H1 (cell line): ENCODE data around the gene FGF11. TPM values are rescaled to one million over a fixed set of nuclear protein-coding genes. Genes with fewer than 3 reads are reported as not detected.

Experiments used
- CTCF ChIA-PET: fragments of 300-600 bp; sonication (Branson Sonifier 250); formaldehyde crosslinking; loops from one replicate; lab custom pipeline; 2021; ENCODE audit not compliant: partially characterized antibody; lab: Charles Lee
- POLR2A ChIA-PET: fragments of 300-600 bp; sonication (Branson Sonifier 250); formaldehyde crosslinking; loops from one replicate; lab custom pipeline; 2021; ENCODE audit warnings: inconsistent platforms; ENCODE audit not compliant: partially characterized antibody; lab: Charles Lee
- DNase-seq, 2 experiments: peaks; one replicate each; pipeline versions ENCODE4 v3.0.0 to v3.0.0-alpha.2; 2010 to 2022; ENCODE audit warnings: low spot score in 2 of 2, low read depth in 1 of 2, mixed read lengths in 1 of 2
- FAIRE-seq: peaks from 2 replicates; lab custom pipeline; 2011; peaks lifted over from hg19 to GRCh38; lab: Jason Lieb, UNC
- H2AFZ ChIP-seq: 2 replicates; pipeline ENCODE4 v1.8.1; 2012; ENCODE audit warnings: low read length, inconsistent platforms
- H2AK5ac ChIP-seq: 2 replicates; pipeline ENCODE4 v1.6.1; 2013; ENCODE audit warnings: low read depth, low read length
- H2BK120ac ChIP-seq: replicated peaks from 2 replicates; pipeline ENCODE3; 2013; ENCODE audit warnings: low read depth, low read length, inconsistent platforms
- H2BK12ac ChIP-seq: 2 replicates; pipeline ENCODE4 v1.6.1; 2013; ENCODE audit warnings: low read depth, low read length
- H2BK15ac ChIP-seq: 2 replicates; pipeline ENCODE4 v1.6.1; 2013; ENCODE audit warnings: low read length
- H2BK20ac ChIP-seq: 2 replicates; pipeline ENCODE4 v1.6.1; 2013; ENCODE audit warnings: low read length
- H2BK5ac ChIP-seq: 2 replicates; pipeline ENCODE4 v1.6.1; 2013; ENCODE audit warnings: low read depth, low read length
- H3K14ac ChIP-seq: 2 replicates; pipeline ENCODE4 v1.6.1; 2013; ENCODE audit warnings: inconsistent platforms; ENCODE audit not compliant: insufficient read length
- H3K18ac ChIP-seq: 2 replicates; pipeline ENCODE4 v1.6.1; 2013; ENCODE audit warnings: low read length; ENCODE audit errors: extremely low read depth
- H3K23ac ChIP-seq: 2 replicates; pipeline ENCODE4 v1.6.1; 2013; ENCODE audit warnings: inconsistent platforms; ENCODE audit not compliant: insufficient read length
- H3K23me2 ChIP-seq: 2 replicates; pipeline ENCODE4 v1.6.1; 2013; ENCODE audit warnings: low read depth, low read length
- H3K27ac ChIP-seq: 2 replicates; pipeline ENCODE4 v1.6.1; 2011; ENCODE audit warnings: low read depth, low read length, inconsistent platforms
- H3K27me3 ChIP-seq, 4 experiments: replicated peaks in 1 of 4; 1 replicate in 1 of 4; 2 replicates in 3 of 4; pipeline versions ENCODE4 v1.6.1 to v1.8.1; 2011 to 2013; ENCODE audit warnings: low read length in 3 of 4, mild to moderate bottlenecking in 3 of 4, inconsistent platforms in 2 of 4, mixed read lengths in 2 of 4, moderate library complexity in 1 of 4; ENCODE audit not compliant: control insufficient read depth in 3 of 4, insufficient read depth in 3 of 4; ENCODE audit errors: extremely low read depth in 1 of 4
- H3K36me3 ChIP-seq, 4 experiments: 2 replicates each; pipeline versions ENCODE4 v1.6.1 to v1.8.1; 2011 to 2013; ENCODE audit warnings: mild to moderate bottlenecking in 4 of 4, low read length in 3 of 4, moderate library complexity in 2 of 4, control low read depth in 1 of 4, inconsistent platforms in 1 of 4; ENCODE audit not compliant: insufficient read depth in 4 of 4, control insufficient read depth in 2 of 4
- H3K4ac ChIP-seq: replicated peaks from 2 replicates; pipeline ENCODE3; 2013; ENCODE audit warnings: low read length, low read depth, mixed read lengths, inconsistent platforms; ENCODE audit not compliant: insufficient read length
- H3K4me1 ChIP-seq, 4 experiments: replicated peaks in 1 of 4; 1 replicate in 1 of 4; 2 replicates in 3 of 4; pipeline versions ENCODE4 v1.6.1 to v1.8.1; 2011 to 2013; ENCODE audit warnings: low read length in 3 of 4, inconsistent platforms in 2 of 4, mixed read lengths in 1 of 4; ENCODE audit not compliant: insufficient read depth in 4 of 4, control insufficient read depth in 3 of 4
- H3K4me2 ChIP-seq, 2 experiments: 2 replicates each; pipeline versions ENCODE4 v1.6.1 to v1.8.1; 2011 to 2013; ENCODE audit warnings: low read depth in 2 of 2, low read length in 2 of 2, control low read depth in 1 of 2, inconsistent platforms in 1 of 2, mild to moderate bottlenecking in 1 of 2; ENCODE audit not compliant: insufficient read depth in 1 of 2
- H3K4me3 ChIP-seq, 4 experiments: fragments of 200-600, 300-600 bp in 1 of 4; sonication (generic), shearing (Covaris generic), sonication (Bioruptor Twin) in 1 of 4; 2 replicates each; pipeline versions ENCODE4 v1.5.1 to v1.8.1; 2011 to 2016; ENCODE audit warnings: low read length in 4 of 4, low read depth in 3 of 4, control low read depth in 2 of 4, inconsistent platforms in 2 of 4, mild to moderate bottlenecking in 2 of 4, mixed read lengths in 1 of 4, moderate library complexity in 1 of 4; ENCODE audit not compliant: insufficient read depth in 2 of 4; ENCODE audit errors: extremely low read depth in 1 of 4
- H3K56ac ChIP-seq: replicated peaks from 2 replicates; pipeline ENCODE3; 2013; ENCODE audit warnings: low read depth, mild to moderate bottlenecking, mixed read lengths, low read length, inconsistent platforms; ENCODE audit not compliant: insufficient read length
- H3K79me1 ChIP-seq: 2 replicates; pipeline ENCODE4 v1.6.1; 2013; ENCODE audit warnings: low read depth, low read length, control low read depth
- H3K79me2 ChIP-seq, 2 experiments: 2 replicates each; pipeline versions ENCODE4 v1.6.1 to v1.8.1; 2012 to 2013; ENCODE audit warnings: low read length in 2 of 2, mild to moderate bottlenecking in 2 of 2, inconsistent platforms in 1 of 2; ENCODE audit not compliant: insufficient read depth in 2 of 2, control insufficient read depth in 1 of 2
- H3K9ac ChIP-seq, 4 experiments: replicated peaks in 1 of 4; 1 replicate in 1 of 4; 2 replicates in 3 of 4; pipeline versions ENCODE4 v1.6.1 to v1.8.1; 2011 to 2013; ENCODE audit warnings: low read depth in 3 of 4, low read length in 3 of 4, control low read depth in 2 of 4, mild to moderate bottlenecking in 2 of 4, moderate library complexity in 2 of 4, inconsistent platforms in 1 of 4; ENCODE audit errors: extremely low read depth in 1 of 4
- H3K9me3 ChIP-seq, 2 experiments: 2 replicates each; pipeline versions ENCODE4 v1.6.1 to v1.8.1; 2012 to 2013; ENCODE audit warnings: mild to moderate bottlenecking in 2 of 2, moderate library complexity in 2 of 2, control low read depth in 1 of 2, inconsistent platforms in 1 of 2, low read depth in 1 of 2, low read length in 1 of 2, mixed read lengths in 1 of 2; ENCODE audit not compliant: insufficient read depth in 2 of 2
- H4K20me1 ChIP-seq, 2 experiments: replicated peaks in 1 of 2; 2 replicates each; pipeline versions ENCODE3 to v1.8.1; 2011 to 2013; ENCODE audit warnings: inconsistent platforms in 2 of 2, low read length in 2 of 2, mild to moderate bottlenecking in 1 of 2; ENCODE audit not compliant: insufficient read depth in 2 of 2, control insufficient read depth in 1 of 2
- H4K5ac ChIP-seq: 2 replicates; pipeline ENCODE4 v1.6.1; 2013; ENCODE audit warnings: low read length, low read depth, mixed read lengths, inconsistent platforms; ENCODE audit not compliant: insufficient read length
- H4K8ac ChIP-seq: 2 replicates; pipeline ENCODE4 v1.8.0; 2013; ENCODE audit warnings: mild to moderate bottlenecking, moderate library complexity, low read length, inconsistent platforms; ENCODE audit not compliant: insufficient read depth; ENCODE audit errors: extremely low read depth
- H4K91ac ChIP-seq: replicated peaks from 2 replicates; pipeline ENCODE3; 2013; ENCODE audit warnings: low read length, mixed read lengths, inconsistent platforms; ENCODE audit not compliant: insufficient read length
- CREB1 ChIP-seq: IDR thresholded peaks from 2 replicates; pipeline ENCODE4 v1.6.1; 2012; ENCODE audit warnings: inconsistent platforms
- GTF2F1 ChIP-seq: IDR thresholded peaks from 2 replicates; pipeline ENCODE4 v1.6.1; 2012; ENCODE audit warnings: low read depth, low read length, improper control_type of control experiment, borderline replicate concordance
- KDM5A ChIP-seq: fragments of 200-600 bp; IDR thresholded peaks from 2 replicates; pipeline ENCODE4 v1.7.1; 2012; ENCODE audit warnings: mild to moderate bottlenecking, low read length, inconsistent platforms, mixed read lengths
- PHF8 ChIP-seq: fragments of 200-600 bp; sonication (generic); conservative IDR thresholded peaks from 2 replicates; pipeline ENCODE4 v1.7.1; 2012; ENCODE audit warnings: low read depth, mild to moderate bottlenecking, inconsistent platforms, low read length, moderate library complexity
- POU5F1 ChIP-seq: IDR thresholded peaks from 2 replicates; pipeline ENCODE4 v1.6.1; 2011; ENCODE audit warnings: low read depth, mild to moderate bottlenecking, low read length, moderate library complexity
- RFX5 ChIP-seq: IDR thresholded peaks from 2 replicates; pipeline ENCODE4 v1.6.1; 2011; ENCODE audit warnings: low read depth, low read length, improper control_type of control experiment, borderline replicate concordance
- SIRT6 ChIP-seq: IDR thresholded peaks from one replicate; pipeline ENCODE4 v1.7.1; 2012; ENCODE audit warnings: low read length, inconsistent platforms
- WGBS, 2 experiments: shearing (Covaris generic) in 1 of 2; methylation state at CpG; one replicate each; pipeline versions ENCODE4 v1.1.6 to v1.1.7; 2013 to 2015; ENCODE audit warnings: low lambda C conversion rate in 2 of 2, mixed read lengths in 2 of 2, inconsistent platforms in 1 of 2, low coverage in 1 of 2, missing lambda C conversion rate in 1 of 2; ENCODE audit not compliant: insufficient replicate concordance in 2 of 2, insufficient coverage in 1 of 2, insufficient read length in 1 of 2; ENCODE audit errors: extremely low coverage in 1 of 2, missing lambda C conversion rate in 1 of 2; 5-methylcytosine and 5-hydroxymethylcytosine counted together
- polyA plus RNA-seq, 7 experiments: library from polyadenylated mRNA; depleted of rRNA in 3 of 7; stranded (reverse) in 5 of 7; unstranded in 2 of 7; fragments of >200 nt in 5 of 7; fragments of 200-250 nt in 2 of 7; gene quantifications; 1 replicate in 5 of 7; 2 replicates in 1 of 7; 4 replicates in 1 of 7; pipeline versions ENCODE4 v1.2.1 to v1.2.3, GENCODE V29; 2011 to 2013; ENCODE audit warnings: missing spikeins in 2 of 7, mixed read lengths in 2 of 7
- total RNA-seq: library from RNA; stranded (reverse); fragmentation: NEBNext Ultra II Directional; extraction: Animal tissue kit (Norgen Biotek cat#: 25700); gene quantifications from 2 replicates; pipeline ENCODE4 v1.2.1, GENCODE V29; 2021
- TF ChIP-seq, protein P1 (sequence below): IDR thresholded peaks from 2 replicates; pipeline ENCODE4 v1.6.1; 2011; ENCODE audit warnings: low read depth, mild to moderate bottlenecking, low read length; ENCODE audit not compliant: insufficient read depth

The FGF11 gene
- total and polyA plus RNA-seq, 2 of the 8 experiments (the other 6 are each of a cell fraction or from before 2014, with no cell fraction given): 11.8 to 26.1 TPM

DNA sequence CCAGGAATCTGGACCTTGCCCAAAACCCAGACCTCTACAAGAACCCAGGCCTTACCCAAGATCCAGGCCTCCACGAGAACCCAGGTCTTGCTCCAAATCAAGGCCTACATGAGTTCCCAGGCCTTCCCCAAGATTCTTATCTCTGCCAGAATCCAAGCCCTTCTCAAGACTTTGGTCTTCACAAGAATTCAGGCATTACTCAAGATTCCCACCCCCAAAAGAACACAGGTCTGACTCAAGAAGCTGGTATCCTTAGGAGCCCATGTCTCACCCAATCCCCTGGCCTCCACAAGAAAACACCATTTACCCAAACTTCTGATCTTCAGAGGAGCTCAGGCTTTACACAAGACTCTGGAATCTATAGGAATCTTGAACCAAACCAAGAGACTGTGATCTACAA lies 8.1 kb upstream of the FGF11 start:
- H4K5ac ChIP-seq: no peak overlapping the region
- no peak overlapping the region for H4K8ac ChIP-seq
- no peak overlapping the region for H4K91ac ChIP-seq
- H2BK120ac ChIP-seq: no peak overlapping the region
- no peak overlapping the region for H3K4me2 ChIP-seq
- H2BK15ac ChIP-seq: no peak overlapping the region
- no peak overlapping the region for H2BK20ac ChIP-seq
- H4K20me1 ChIP-seq: no peaks in the 10 kb centered on the region
- no peak for FAIRE-seq
- no peaks in the 10 kb centered on the region for H3K79me2 ChIP-seq
- CTCF ChIA-PET: interaction anchor here (0.6 to 2.4 kb wide), 3 partner anchors 18 to 56 kb away, joined by 3 to 6 read pairs (median 4); no protein-coding TSS in a partner anchor
- 94% methylated on average over 1 of the region's 1 CpG; no CpG with 5 or more reads in 1 of the 2 experiments for WGBS, 2 experiments
- no peaks in the 10 kb centered on the region for H3K36me3 ChIP-seq
- no peak overlapping the region for H2AK5ac ChIP-seq
- no peaks in the 10 kb centered on the region for H3K9me3 ChIP-seq
- H2BK5ac ChIP-seq: no peak overlapping the region
- H3K23me2 ChIP-seq: peaks cover 6% of the 10 kb centered on the region
- no peak overlapping the region for H3K18ac ChIP-seq
- H3K56ac ChIP-seq: no peak overlapping the region
- H2BK12ac ChIP-seq: no peak overlapping the region
- no peak overlapping the region for H3K23ac ChIP-seq
- H3K27me3 ChIP-seq: peaks cover 0 to 2% (median 0%) of the 10 kb centered on the region in 4 experiments; a peak in 2 of 7 replicates
- H3K27ac ChIP-seq: no peak overlapping the region
- H3K4me1 ChIP-seq: peaks cover 0 to 3% (median 1%) of the 10 kb centered on the region in 4 experiments; a peak in 4 of 7 replicates
- H3K9ac ChIP-seq: no peak overlapping the region
- POLR2A ChIA-PET: interaction anchor here (1.2 to 2.2 kb wide), 5 partner anchors 25 to 54 kb away, joined by 3 to 6 read pairs (median 4); partner anchors contain the start of gene TMEM256
- H3K79me1 ChIP-seq: no peaks in the 10 kb centered on the region
- H2AFZ ChIP-seq: no peak overlapping the region
- no peak overlapping the region for H3K4ac ChIP-seq
- no peak overlapping the region for H3K14ac ChIP-seq
- DNase-seq: no peak
- no peak overlapping the region for H3K4me3 ChIP-seq
- TF ChIP-seq GTF2F1 (no peak), CREB1 (no peak), POU5F1 (no peak), PHF8 (no peak), KDM5A (no peak), RFX5 (no peak), SIRT6 (no peak)
- TF ChIP-seq, protein P1, sequence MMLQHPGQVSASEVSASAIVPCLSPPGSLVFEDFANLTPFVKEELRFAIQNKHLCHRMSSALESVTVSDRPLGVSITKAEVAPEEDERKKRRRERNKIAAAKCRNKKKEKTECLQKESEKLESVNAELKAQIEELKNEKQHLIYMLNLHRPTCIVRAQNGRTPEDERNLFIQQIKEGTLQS: no peak
